ENCODE measurements around the gene PUS1. TPM values are rescaled to one million over a fixed set of nuclear protein-coding genes. Genes with fewer than 3 reads are reported as not detected.

PUS1 gene
- total RNA-seq, 2 experiments from 2014 or later = 43.5 to 78.3 TPM

- Histone ChIP-seq H3K4me2 (ENCODE audit: low read length) (peak overlapping the region; percentile 96), H4K20me1 (ENCODE audit: insufficient read depth, low read length) (peaks cover 4% of the 10 kb centered on the region; the same call in 1 of the 2 replicates), H3K4me3 (ENCODE audit: low read depth, low read length, poor library complexity, severe bottlenecking) (no peak overlapping the region), H3K36me3 (ENCODE audit: insufficient read depth, low read length) (peaks cover 23% of the 10 kb centered on the region), H3K79me2 (ENCODE audit: insufficient read depth, low read depth, low read length) (peaks cover 25% of the 10 kb centered on the region), H3K9me2 (ENCODE audit: insufficient read depth, low read length) (no peaks in the 10 kb centered on the region), H3K27ac (ENCODE audit: low read depth, low read length, poor library complexity, severe bottlenecking) (no peak overlapping the region), H3K9me3 (ENCODE audit: low read length) (no peaks in the 10 kb centered on the region), H2AFZ (ENCODE audit: low read length) (no peak overlapping the region), H3K4me1 (ENCODE audit: insufficient read depth, low read length, poor library complexity, severe bottlenecking) (peaks cover 40% of the 10 kb centered on the region)
- TF ChIP-seq EZH2phosphoT487 (IDR thresholded peaks at IDR 0.05; ENCODE audit: borderline replicate concordance, low read depth, low read length) (no peak), CTCF (conservative IDR thresholded peaks at IDR 0.05; ENCODE audit: low read length) (no peak)
- DNase-seq (ENCODE audit: low spot score) = no peak
- ChIA-PET CTCF (ENCODE audit: unreplicated experiment) (no interaction called here), POLR2A (no interaction called here)
- no TSS peak for BruUV-seq (replicated peaks)
- intact Hi-C loops (cut with micrococcal nuclease; ENCODE audit: unreplicated experiment) = loop anchor here (2.0 to 10.0 kb wide), 2 partner anchors 33 to 137 kb away; partner anchors contain the start of gene ULK1
Observed at GRCh38 chr12:131927110-131928079, 1.7 kb upstream of the PUS1 start.

- no TSS peak for BruUV-seq (replicated peaks)
- H3K36me3 ChIP-seq (ENCODE audit: insufficient read depth, low read length) = peaks cover 31% of the 10 kb centered on the region
- peak overlapping the region; percentile 94 for H3K4me3 ChIP-seq (ENCODE audit: low read depth, low read length, poor library complexity, severe bottlenecking)
- ChIA-PET CTCF (ENCODE audit: unreplicated experiment) (no interaction called here), POLR2A (no interaction called here)
- H3K79me2 ChIP-seq (ENCODE audit: insufficient read depth, low read depth, low read length) = peaks cover 25% of the 10 kb centered on the region
- TF ChIP-seq EZH2phosphoT487 (IDR thresholded peaks at IDR 0.05; ENCODE audit: borderline replicate concordance, low read depth, low read length) (no peak), CTCF (conservative IDR thresholded peaks at IDR 0.05; ENCODE audit: low read length) (no peak)
- H4K20me1 ChIP-seq (ENCODE audit: insufficient read depth, low read length) = peaks cover 4% of the 10 kb centered on the region; the same call in 1 of the 2 replicates
- no peak overlapping the region for H3K27ac ChIP-seq (ENCODE audit: low read depth, low read length, poor library complexity, severe bottlenecking)
- intact Hi-C loops (cut with micrococcal nuclease; ENCODE audit: unreplicated experiment) = loop anchor here (2.0 to 10.0 kb wide), 2 partner anchors 33 to 137 kb away; partner anchors contain the start of gene ULK1
- H3K4me2 ChIP-seq (ENCODE audit: low read length) = peak overlapping the region; percentile 96
- no peaks in the 10 kb centered on the region for H3K9me3 ChIP-seq (ENCODE audit: low read length)
- H3K9me2 ChIP-seq (ENCODE audit: insufficient read depth, low read length) = no peaks in the 10 kb centered on the region
- DNase-seq (ENCODE audit: low spot score) = no peak
- peaks cover 35% of the 10 kb centered on the region for H3K4me1 ChIP-seq (ENCODE audit: insufficient read depth, low read length, poor library complexity, severe bottlenecking)
- H2AFZ ChIP-seq (ENCODE audit: low read length) = peak overlapping the region; percentile 17; the same call in 1 of the 2 replicates
Observed at GRCh38 chr12:131928080-131928710, 881 bp upstream of the PUS1 start.
